B cell (primary cell): ENCODE measurements around the gene SMARCD1. TPM values are rescaled to one million over a fixed set of nuclear protein-coding genes. Genes with fewer than 3 reads are reported as not detected.

ENCODE experiments used
- ATAC-seq: fragments of 200-7000 bp; cut with Tn5 transposase; one replicate; pipeline ENCODE4 v1.10.0; 2021; ENCODE audit warnings: low read depth, mild to moderate bottlenecking, moderate number of reproducible peaks, moderate library complexity
- CTCF ChIA-PET: fragments of 350-600 bp; sonication (Branson Sonifier 250); formaldehyde crosslinking; loops from one replicate; lab custom pipeline; 2021; ENCODE audit warnings: antibody characterized with exemption, inconsistent platforms; lab: Charles Lee
- POLR2A ChIA-PET: fragments of 350-600 bp; sonication (Branson Sonifier 250); formaldehyde crosslinking; loops from one replicate; lab custom pipeline; 2021; ENCODE audit warnings: antibody characterized with exemption; lab: Charles Lee
- DNase-seq: peaks from one replicate; pipeline ENCODE4 v3.0.0; 2013
- H2AFZ ChIP-seq: 2 replicates; pipeline ENCODE4 v1.6.1; 2012; ENCODE audit warnings: mild to moderate bottlenecking, low read depth, low read length; ENCODE audit not compliant: insufficient read depth, poor library complexity, severe bottlenecking
- H3K27ac ChIP-seq, 2 donors: 1 replicate in 1 of 2; 2 replicates in 1 of 2; pipeline ENCODE4 v1.5.1; 2012 to 2013; ENCODE audit warnings: low read length in 2 of 2, mild to moderate bottlenecking in 2 of 2, moderate library complexity in 1 of 2
- H3K27me3 ChIP-seq, 4 experiments: fragments of 200-600 bp in 1 of 4; sonication (generic) in 1 of 4; replicated peaks in 1 of 4; 1 replicate in 2 of 4; 2 replicates in 2 of 4; pipeline versions ENCODE4 v1.6.1 to v1.7.0; 2013 to 2016; ENCODE audit warnings: low read length in 3 of 4, mild to moderate bottlenecking in 2 of 4, mixed read lengths in 1 of 4, moderate library complexity in 1 of 4; ENCODE audit not compliant: insufficient read depth in 4 of 4, control insufficient read depth in 3 of 4; ENCODE audit errors: control extremely low read depth in 1 of 4
- H3K36me3 ChIP-seq, 2 experiments: replicated peaks in 1 of 2; 1 replicate in 1 of 2; 2 replicates in 1 of 2; pipeline versions ENCODE4 v1.6.1 to v1.7.1; 2013; ENCODE audit warnings: low read length in 1 of 2; ENCODE audit not compliant: insufficient read depth in 2 of 2, control insufficient read depth in 1 of 2; ENCODE audit errors: control extremely low read depth in 1 of 2, extremely low read depth in 1 of 2
- H3K4me1 ChIP-seq, 2 donors: fragments of 200-600 bp in 1 of 2; sonication (generic) in 1 of 2; 1 replicate in 1 of 2; 2 replicates in 1 of 2; pipeline versions ENCODE4 v1.5.1 to v1.6.1; 2013 to 2017; ENCODE audit warnings: low read length in 2 of 2; ENCODE audit not compliant: control insufficient read depth in 2 of 2, insufficient read depth in 2 of 2
- H3K4me2 ChIP-seq: replicated peaks from 2 replicates; pipeline ENCODE3; 2012; ENCODE audit warnings: mild to moderate bottlenecking, low read depth, low read length; ENCODE audit not compliant: poor library complexity, severe bottlenecking
- H3K4me3 ChIP-seq, 5 experiments: fragments of 200-600 bp in 1 of 5; sonication (generic) in 1 of 5; 1 replicate in 3 of 5; 2 replicates in 2 of 5; pipeline versions ENCODE4 v1.5.1 to v1.7.0; 2011 to 2016; ENCODE audit warnings: low read length in 4 of 5, mild to moderate bottlenecking in 4 of 5, low read depth in 2 of 5, control low read depth in 1 of 5, moderate library complexity in 1 of 5; ENCODE audit not compliant: insufficient read depth in 1 of 5; ENCODE audit errors: control extremely low read depth in 1 of 5, extremely low read depth in 1 of 5
- H3K79me2 ChIP-seq: fragments of 200-600 bp; sonication (generic); one replicate; pipeline ENCODE4 v1.6.0; 2016; ENCODE audit warnings: low read length; ENCODE audit not compliant: control insufficient read depth, insufficient read depth
- H3K9ac ChIP-seq: fragments of 200-600 bp; sonication (generic); 2 replicates; pipeline ENCODE4 v1.6.1; 2017; ENCODE audit warnings: mild to moderate bottlenecking, low read length, moderate library complexity
- H3K9me3 ChIP-seq, 3 donors: one replicate each; pipeline versions ENCODE4 v1.6.1 to v1.7.1; 2013; ENCODE audit warnings: low read length in 2 of 3; ENCODE audit not compliant: control insufficient read depth in 2 of 3, insufficient read depth in 1 of 3; ENCODE audit errors: control extremely low read depth in 1 of 3
- H4K20me1 ChIP-seq: 2 replicates; pipeline ENCODE4 v1.6.0; 2012; ENCODE audit warnings: mild to moderate bottlenecking, low read length; ENCODE audit not compliant: insufficient read depth, control insufficient read depth, poor library complexity, severe bottlenecking
- H3K27ac Mint-ChIP-seq: one replicate; pipeline ENCODE4 v1.8.0; 2021; ENCODE audit warnings: mixed read lengths
- H3K27me3 Mint-ChIP-seq: one replicate; pipeline ENCODE4 v1.8.0; 2021; ENCODE audit warnings: mixed read lengths
- H3K4me1 Mint-ChIP-seq: one replicate; pipeline ENCODE4 v1.8.0; 2021; ENCODE audit warnings: mixed read lengths
- H3K4me3 Mint-ChIP-seq: one replicate; pipeline ENCODE4 v1.8.0; 2021; ENCODE audit warnings: mixed read lengths
- H3K9me3 Mint-ChIP-seq: one replicate; pipeline ENCODE4 v1.8.0; 2022; ENCODE audit warnings: mixed read lengths; ENCODE audit not compliant: insufficient read depth
- CTCF ChIP-seq: fragments of 200-600 bp; IDR thresholded peaks from one replicate; pipeline ENCODE4 v1.8.0; 2022; ENCODE audit warnings: antibody characterized with exemption, mild to moderate bottlenecking
- EZH2 ChIP-seq: IDR thresholded peaks from 2 replicates; pipeline ENCODE4 v1.6.1; 2012; ENCODE audit warnings: borderline replicate concordance, low read depth, mild to moderate bottlenecking, moderate library complexity, low read length; ENCODE audit not compliant: insufficient read depth, poor library complexity, severe bottlenecking
- WGBS: methylation state at CpG from one replicate; pipeline ENCODE4 v1.1.5; 2013; ENCODE audit warnings: missing lambda C conversion rate; ENCODE audit not compliant: insufficient coverage; 5-methylcytosine and 5-hydroxymethylcytosine counted together
- intact Hi-C: fragments of 100-400 bp; cut with micrococcal nuclease; formaldehyde crosslinking; loops from one replicate; pipeline ENCODE4 v1.10.0; 2022
- polyA plus RNA-seq: library from polyadenylated mRNA; depleted of rRNA; stranded (reverse); fragments of >200 nt; gene quantifications from 2 replicates; pipeline ENCODE4 v1.2.3, GENCODE V29; 2012
- total RNA-seq, 2 donors: library from RNA; stranded (reverse); fragments of 120-200 nt in 1 of 2; gene quantifications; 1 replicate in 1 of 2; 2 replicates in 1 of 2; pipeline versions ENCODE4 v1.2.3 to v1.2.4, GENCODE V29; 2013 to 2022

Gene SMARCD1
- total and polyA plus RNA-seq, 2 donors (not counting 1 experiment from before 2014, with no cell fraction given): 67.8 to 101 TPM

DNA sequence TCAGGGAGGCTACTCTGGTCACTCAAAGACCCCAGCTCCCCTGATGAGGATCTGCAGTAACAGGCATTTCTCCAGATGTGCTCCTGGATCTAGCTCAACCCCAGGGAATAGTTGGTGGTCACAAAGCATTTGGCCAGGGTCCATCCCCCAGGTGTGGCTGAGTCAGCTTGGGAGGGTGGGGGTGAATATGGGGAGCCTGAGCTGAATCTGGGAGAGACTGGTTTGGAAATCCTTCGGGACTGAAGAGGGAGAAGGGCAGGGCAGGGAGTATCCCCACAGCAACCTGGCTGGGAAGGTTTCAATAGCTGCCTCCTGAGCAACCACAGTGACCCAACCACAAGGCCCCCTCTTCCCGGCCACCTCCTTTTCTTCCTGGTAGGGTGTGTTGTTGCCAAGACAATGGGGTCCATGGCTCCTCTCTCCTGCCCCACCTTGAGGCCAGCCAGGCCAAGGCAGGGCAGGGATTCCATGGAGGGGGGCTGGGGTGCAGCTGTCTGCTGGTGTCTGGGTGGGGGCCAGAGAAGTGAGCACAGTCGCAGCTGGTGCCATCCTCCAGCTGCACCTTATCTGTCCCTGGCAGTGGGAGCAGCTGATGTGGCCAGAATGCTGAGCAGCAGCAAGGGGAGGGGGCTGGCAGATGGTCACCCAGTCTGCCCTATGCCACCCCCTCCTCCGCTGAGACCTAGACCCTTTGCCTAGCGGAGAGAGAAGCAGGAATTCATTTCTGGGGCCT, 22.2 kb upstream of the SMARCD1 start:
- DNase-seq (no peak), ATAC-seq (no peak)
- Histone ChIP-seq H3K27ac (no peak overlapping the region), H3K9ac (no peak overlapping the region), H3K9me3 (peaks cover 0 to 4% (median 0%) of the 10 kb centered on the region in 3 donors), H4K20me1 (no peaks in the 10 kb centered on the region), H3K79me2 (no peaks in the 10 kb centered on the region), H3K4me3 (no peak overlapping the region), H2AFZ (no peak overlapping the region), H3K27me3 (peaks cover 0 to 31% (median 8%) of the 10 kb centered on the region in 4 experiments), H3K36me3 (no peaks in the 10 kb centered on the region), H3K4me1 (peaks cover 3 to 4% of the 10 kb centered on the region in 2 donors), H3K4me2 (no peak overlapping the region)
- ChIA-PET CTCF (interaction anchor here (0.5 to 1.7 kb wide), 2 partner anchors 92 to 96 kb away, joined by 3 to 5 read pairs; no protein-coding TSS in a partner anchor), POLR2A (no interaction called here)
- Mint-ChIP-seq H3K4me1 (peaks cover 3% of the 10 kb centered on the region), H3K27me3 (peaks cover 45% of the 10 kb centered on the region), H3K4me3 (no peak overlapping the region), H3K9me3 (no peaks in the 10 kb centered on the region), H3K27ac (no peak overlapping the region)
- 79% methylated on average over 3 of the region's 5 CpGs for WGBS
- intact Hi-C loops: no loop called here
- TF ChIP-seq CTCF (no peak), EZH2 (no peak)

DNA sequence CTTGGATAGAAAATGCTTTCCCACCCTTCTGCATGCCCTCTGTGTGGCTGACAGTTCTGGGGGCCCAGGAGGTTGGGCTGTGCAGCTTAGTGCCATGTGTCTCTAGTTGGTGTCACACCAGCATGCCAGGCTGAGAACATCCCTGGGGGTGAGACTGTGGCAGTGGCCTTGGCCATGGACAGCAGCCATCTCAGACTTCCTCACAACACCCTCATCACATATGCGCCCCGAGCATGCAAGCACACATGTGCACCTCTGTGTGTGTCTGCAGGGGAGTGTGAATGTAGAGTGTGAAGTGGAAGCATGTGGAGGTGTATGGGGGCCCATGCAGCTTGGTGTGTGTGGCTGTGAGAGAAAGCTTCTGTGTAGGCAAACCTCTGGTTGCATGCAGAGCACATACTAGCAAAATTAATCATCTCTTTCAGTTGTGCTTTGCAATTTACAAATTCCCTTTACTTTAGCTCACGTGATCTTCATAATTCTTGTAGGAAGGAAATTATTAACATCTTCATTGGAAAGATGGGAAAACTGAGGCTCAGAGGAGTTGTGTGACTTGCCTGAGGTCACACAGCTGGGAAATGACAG, 19.3 kb upstream of the SMARCD1 start:
- Histone ChIP-seq H3K4me1 (peaks cover 0 to 5% of the 10 kb centered on the region in 2 donors), H3K27ac (no peak overlapping the region), H3K9me3 (no peaks in the 10 kb centered on the region), H3K36me3 (no peaks in the 10 kb centered on the region), H3K9ac (no peak overlapping the region), H3K79me2 (no peaks in the 10 kb centered on the region), H2AFZ (no peak overlapping the region), H4K20me1 (no peaks in the 10 kb centered on the region), H3K4me3 (no peak overlapping the region), H3K4me2 (no peak overlapping the region), H3K27me3 (peaks cover 0 to 8% (median 1%) of the 10 kb centered on the region in 4 experiments)
- TF ChIP-seq EZH2 (no peak), CTCF (no peak)
- CTCF ChIA-PET: interaction anchor here (0.5 to 15.9 kb wide), 10 partner anchors 8 to 199 kb away, joined by 3 to 343 read pairs (median 6); partner anchors contain the start of gene CERS5
- ATAC-seq (no peak), DNase-seq (no peak)
- POLR2A ChIA-PET: interaction anchor here (0.6 kb wide), 1 partner anchor 9 kb away, joined by 4 read pairs; no protein-coding TSS in a partner anchor
- no peak overlapping the region for H3K4me3 Mint-ChIP-seq
- intact Hi-C loops: no loop called here
- H3K4me1 Mint-ChIP-seq: peaks cover 4% of the 10 kb centered on the region
- no peaks in the 10 kb centered on the region for H3K9me3 Mint-ChIP-seq
- H3K27ac Mint-ChIP-seq: no peak overlapping the region
- peaks cover 28% of the 10 kb centered on the region for H3K27me3 Mint-ChIP-seq
- WGBS: no CpG with 5 or more reads among the region's 3 CpGs
